Measurements from ENCODE around the gene SASH1.

The SASH1 gene

GRCh38 chr6:148457137-148457842, 114.7 kb downstream of the SASH1 start:
- DNase-seq (ENCODE audit: low read depth, low spot score) = no peak

DNA sequence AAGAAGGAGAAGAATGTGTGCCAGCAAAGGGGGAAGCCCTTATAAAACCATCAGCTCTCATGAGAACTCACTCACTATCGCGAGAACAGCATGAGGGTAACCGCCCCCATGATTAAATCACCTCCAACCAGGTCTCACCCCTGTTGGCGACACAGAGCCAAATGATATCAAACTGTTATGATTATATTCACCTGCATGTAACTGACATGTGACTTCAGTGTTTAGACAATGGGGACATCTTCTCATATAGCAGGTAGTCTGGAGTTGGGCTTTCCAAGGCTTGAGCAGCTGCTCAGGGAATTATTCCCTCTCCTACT, 115.2 kb downstream of the SASH1 start:
- DNase-seq (ENCODE audit: low read depth, low spot score) = no peak

GRCh38 chr6:148459238-148459637, 116.6 kb downstream of the SASH1 start:
- no peak for DNase-seq (ENCODE audit: low read depth, low spot score)

- no peak for DNase-seq (ENCODE audit: low read depth, low spot score)
These were observed 118.4 kb downstream of the SASH1 start for GRCh38 chr6:148460876-148461646.

GRCh38 chr6:148461986-148462577, 119.4 kb downstream of the SASH1 start:
- no peak for DNase-seq (ENCODE audit: low read depth, low spot score)

DNA sequence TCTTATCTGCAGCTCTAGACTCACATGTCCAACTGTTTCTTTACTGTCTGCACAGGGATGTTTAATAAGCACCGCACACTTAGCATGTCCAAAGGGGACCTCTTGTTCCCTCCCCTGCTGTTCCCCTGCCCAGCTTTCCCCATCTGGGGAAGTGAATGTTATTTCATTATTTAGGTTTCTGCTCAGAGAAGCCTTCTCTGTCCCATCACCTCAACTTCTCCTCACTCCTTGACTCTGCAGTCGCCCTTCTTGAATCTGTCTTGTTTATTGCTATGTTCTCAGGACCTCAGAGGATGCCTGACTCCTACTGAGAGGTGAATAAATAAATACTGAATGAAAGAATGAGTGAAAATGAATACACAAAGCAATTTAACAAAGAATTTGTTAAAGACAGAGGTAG, 121.0 kb downstream of the SASH1 start:
- DNase-seq (ENCODE audit: low read depth, low spot score) = no peak

- DNase-seq (ENCODE audit: low read depth, low spot score) = peak; percentile 52
These were observed 121.8 kb downstream of the SASH1 start for GRCh38 chr6:148464319-148465010.

GRCh38 chr6:148465011-148465335, 122.3 kb downstream of the SASH1 start:
- no peak for DNase-seq (ENCODE audit: low read depth, low spot score)

GRCh38 chr6:148465670-148466069, 123.0 kb downstream of the SASH1 start:
- DNase-seq (ENCODE audit: low read depth, low spot score) = no peak

DNA sequence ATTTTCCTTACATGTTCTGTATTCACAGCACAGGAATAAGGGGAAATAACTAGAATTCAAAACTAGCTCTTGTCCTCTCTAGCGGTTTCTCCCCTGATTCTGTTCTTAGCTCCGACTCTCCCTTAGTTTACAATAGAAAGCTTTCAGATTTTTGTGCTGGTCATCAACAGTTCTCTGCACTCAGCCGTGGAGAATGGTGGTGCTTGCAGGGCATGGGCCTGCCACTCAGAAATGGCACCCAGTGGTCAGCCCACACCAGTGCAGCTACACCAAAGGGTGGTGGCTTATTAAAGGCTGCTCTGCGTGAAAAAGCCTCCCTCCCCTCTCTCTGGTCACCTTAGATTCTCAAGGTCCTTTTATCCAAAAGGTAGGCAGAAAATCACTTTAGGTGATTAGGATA, 123.5 kb downstream of the SASH1 start:
- DNase-seq (ENCODE audit: low read depth, low spot score) = no peak

DNA sequence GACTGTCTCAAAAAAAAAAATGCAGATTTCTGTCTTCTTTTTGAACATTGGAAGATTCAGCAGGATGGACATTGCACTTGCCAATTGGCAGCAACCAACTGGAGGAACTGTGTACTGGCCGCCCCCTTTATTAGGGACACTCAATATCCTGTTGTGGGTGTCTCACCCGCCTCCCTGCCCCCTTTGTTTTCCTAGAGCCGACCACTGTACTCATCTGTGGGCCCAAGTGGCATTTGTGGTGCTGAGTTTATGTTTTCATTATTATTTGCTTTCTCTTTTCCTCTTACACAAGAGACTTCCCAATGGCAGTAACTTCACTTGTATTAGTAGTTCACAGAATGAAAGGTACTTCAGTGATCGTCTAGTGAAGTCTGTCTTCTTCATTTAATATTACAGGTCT, 125.3 kb downstream of the SASH1 start:
- DNase-seq (ENCODE audit: low read depth, low spot score) = no peak

- no peak for DNase-seq (ENCODE audit: low read depth, low spot score)
These were observed 127.5 kb downstream of the SASH1 start for GRCh38 chr6:148470156-148470555.

DNA sequence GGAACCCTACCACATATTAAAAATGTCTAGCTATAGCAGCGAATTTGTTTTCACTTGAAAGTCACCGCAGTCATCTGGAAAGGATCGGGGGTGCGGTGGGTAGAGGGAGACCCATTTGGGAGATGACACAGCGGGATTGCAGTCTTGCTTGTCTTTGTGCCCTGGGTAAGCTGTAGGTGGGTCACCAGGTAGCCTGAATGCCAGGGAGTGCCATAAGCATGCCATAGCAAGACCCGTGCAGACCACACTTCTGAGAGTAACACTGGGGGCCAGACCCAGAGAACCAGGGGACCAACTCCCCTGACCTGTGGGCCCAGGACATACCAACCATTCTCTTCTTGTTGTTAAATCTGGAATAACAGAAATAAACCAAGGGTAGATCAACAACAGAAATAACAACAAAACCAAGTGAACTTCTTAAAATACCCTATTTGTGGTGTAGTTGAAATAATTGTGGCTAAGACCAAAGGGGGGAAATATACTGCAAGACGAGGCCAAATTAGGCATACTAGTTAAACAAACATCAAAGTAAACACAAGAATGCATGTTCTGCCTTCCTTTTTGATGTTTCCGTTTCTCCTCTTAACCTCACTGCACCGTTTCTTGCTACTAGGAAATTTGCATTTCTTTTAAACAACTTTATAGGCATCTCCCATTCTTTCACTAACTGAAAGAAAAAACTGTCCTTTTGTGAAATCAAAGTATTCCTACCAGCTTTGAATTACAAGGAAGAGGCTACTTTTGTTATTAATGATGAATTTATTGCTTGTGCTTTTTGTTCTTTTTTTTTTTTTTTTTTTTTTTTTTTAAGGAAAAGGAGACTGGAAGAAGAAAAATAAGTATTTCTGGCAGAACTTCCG, 128.2 kb downstream of the SASH1 start:
- DNase-seq (ENCODE audit: low read depth, low spot score) = no peak

DNA sequence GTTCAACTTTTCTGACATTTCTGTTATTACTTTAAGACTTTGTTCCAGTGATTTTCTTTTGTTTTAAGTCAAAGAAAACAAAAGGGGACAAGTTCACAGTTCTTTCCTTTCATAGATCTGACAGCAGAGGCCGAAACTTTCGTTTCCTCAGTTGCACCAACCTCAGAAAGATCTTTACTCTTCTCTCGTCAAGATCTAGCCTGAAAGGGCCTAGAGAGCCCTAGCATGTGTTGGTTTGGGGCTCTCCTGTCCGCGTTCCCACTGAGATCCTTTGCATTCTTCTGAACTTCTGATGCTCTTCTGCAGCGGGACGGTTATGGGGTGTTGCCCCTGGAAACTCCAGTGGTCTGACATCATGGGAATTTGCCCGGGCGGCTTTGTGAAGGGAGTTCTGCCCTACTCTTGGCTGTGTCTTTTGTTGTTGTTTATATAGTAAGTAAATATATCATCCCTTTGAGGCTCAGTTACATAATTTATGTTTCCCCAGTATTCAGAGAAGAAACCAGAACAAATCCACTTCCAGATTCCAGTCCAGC, 129.1 kb downstream of the SASH1 start:
- DNase-seq (ENCODE audit: low read depth, low spot score) = peak; percentile 47

GRCh38 chr6:148472171-148473105, 129.8 kb downstream of the SASH1 start:
- DNase-seq (ENCODE audit: low read depth, low spot score) = no peak

DNA sequence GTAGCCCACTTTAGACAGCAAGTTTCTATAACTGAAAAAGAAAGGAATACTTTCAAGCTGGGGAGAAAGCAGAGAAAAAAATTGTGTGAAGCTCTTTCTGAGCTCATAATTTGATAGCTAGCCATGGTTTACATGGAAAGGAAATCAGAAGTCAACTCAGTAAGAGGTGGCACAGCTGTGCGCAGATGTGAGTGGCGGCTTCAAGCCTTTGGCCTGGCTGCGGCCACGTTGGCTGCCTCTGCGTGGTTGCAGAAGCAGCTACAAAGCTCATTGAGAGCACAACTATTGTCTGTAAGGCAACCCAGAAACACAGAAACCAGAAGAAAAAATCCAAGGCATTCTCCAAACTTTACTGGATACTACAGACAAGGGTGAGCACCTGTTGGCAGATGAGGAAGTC, 136.9 kb downstream of the SASH1 start:
- no peak for DNase-seq (ENCODE audit: low read depth, low spot score)

GRCh38 chr6:148487461-148487860, 144.8 kb downstream of the SASH1 start:
- no peak for DNase-seq (ENCODE audit: low read depth, low spot score)

GRCh38 chr6:148491638-148492251, 149.1 kb downstream of the SASH1 start:
- DNase-seq (ENCODE audit: low read depth, low spot score) = no peak

- no peak for DNase-seq (ENCODE audit: low read depth, low spot score)
These were observed 150.1 kb downstream of the SASH1 start for GRCh38 chr6:148492654-148493290.

Measured in brain pericyte (primary cell).